GM12872 (cell line): ENCODE measurements around the gene GRAMD4.

Experiments
- CTCF ChIP-seq: IDR thresholded peaks from 3 replicates; pipeline ENCODE4 v1.5.1; 2011; ENCODE audit warnings: low read depth, mild to moderate bottlenecking, low read length, moderate library complexity; ENCODE audit not compliant: insufficient read depth

GRAMD4 gene

GRCh38 chr22:46694416-46695170 is 74.4 kb downstream of the GRAMD4 start:
- TF ChIP-seq CTCF: no peak

- TF ChIP-seq CTCF: no peak
Measured at GRCh38 chr22:46695346-46696228, 75.4 kb downstream of the GRAMD4 start.

- TF ChIP-seq CTCF: no peak
Measured at GRCh38 chr22:46696229-46696518, 76.0 kb downstream of the GRAMD4 start.

GRCh38 chr22:46696614-46697013 is 76.4 kb downstream of the GRAMD4 start:
- TF ChIP-seq CTCF: no peak

- no peak for TF ChIP-seq CTCF
Measured at GRCh38 chr22:46697811-46698515, 77.8 kb downstream of the GRAMD4 start.

- TF ChIP-seq CTCF: no peak
Measured at GRCh38 chr22:46699091-46699490, 78.9 kb downstream of the GRAMD4 start.

GRCh38 chr22:46701262-46701661 is 81.1 kb downstream of the GRAMD4 start:
- TF ChIP-seq CTCF: no peak
